Kidney epithelial cell (primary cell): ENCODE data around the gene CELF2. TPM values are rescaled to one million over a fixed set of nuclear protein-coding genes. Genes with fewer than 3 reads are reported as not detected.

Experiments
- DNase-seq: peaks from one replicate; pipeline ENCODE4 v3.0.0-alpha.2; 2010; ENCODE audit warnings: low read depth
- H3K27me3 ChIP-seq: 2 replicates; pipeline ENCODE4 v1.6.0; 2011; ENCODE audit warnings: low read length; ENCODE audit not compliant: control insufficient read depth, insufficient read depth
- H3K36me3 ChIP-seq: 2 replicates; pipeline ENCODE4 v1.5.1; 2011; ENCODE audit warnings: low read length; ENCODE audit not compliant: control insufficient read depth, insufficient read depth
- H3K4me3 ChIP-seq: 2 replicates; pipeline ENCODE4 v1.5.1; 2011; ENCODE audit warnings: low read depth, mild to moderate bottlenecking, control low read depth, low read length
- CTCF ChIP-seq: IDR thresholded peaks from 2 replicates; pipeline ENCODE4 v1.5.1; 2011; ENCODE audit warnings: mild to moderate bottlenecking, moderate library complexity, low read length, control low read depth, inconsistent platforms; ENCODE audit not compliant: insufficient read depth, poor library complexity, severe bottlenecking
- total RNA-seq: library from RNA; depleted of rRNA; stranded (reverse); fragments of >200 nt; gene quantifications from 2 replicates; pipeline ENCODE4 v1.2.3, GENCODE V29; 2015

CELF2 gene
- total RNA-seq, 1 donor from 2014 or later = 15.2 TPM

GRCh38 chr10:11170993-11171851 is 153.6 kb downstream of the CELF2 start:
- Histone ChIP-seq H3K4me3 (no peak overlapping the region), H3K36me3 (no peaks in the 10 kb centered on the region)
- DNase-seq = no peak

GRCh38 chr10:11173042-11173441 is 155.4 kb downstream of the CELF2 start:
- Histone ChIP-seq H3K4me3 (no peak overlapping the region), H3K27me3 (no peaks in the 10 kb centered on the region), H3K36me3 (no peaks in the 10 kb centered on the region)
- no peak for DNase-seq
- TF ChIP-seq CTCF = no peak

More at GRCh38 chr10:11170993-11171851, 153.6 kb downstream of the CELF2 start:
- no peak for TF ChIP-seq CTCF
- H3K27me3 ChIP-seq = no peaks in the 10 kb centered on the region

- Histone ChIP-seq H3K36me3 (no peaks in the 10 kb centered on the region), H3K27me3 (no peaks in the 10 kb centered on the region), H3K4me3 (no peak overlapping the region)
- TF ChIP-seq CTCF = no peak
- no peak for DNase-seq
Observed at GRCh38 chr10:11175823-11176243, 158.2 kb downstream of the CELF2 start.

GRCh38 chr10:11176746-11177145 is 159.1 kb downstream of the CELF2 start:
- DNase-seq = no peak
- TF ChIP-seq CTCF = no peak

GRCh38 chr10:11177381-11177780 is 159.7 kb downstream of the CELF2 start:
- TF ChIP-seq CTCF = no peak
- H3K27me3 ChIP-seq = no peaks in the 10 kb centered on the region
- DNase-seq = no peak

More at GRCh38 chr10:11176746-11177145, 159.1 kb downstream of the CELF2 start:
- no peaks in the 10 kb centered on the region for H3K27me3 ChIP-seq
- H3K4me3 ChIP-seq = no peak overlapping the region
- no peaks in the 10 kb centered on the region for H3K36me3 ChIP-seq

More at GRCh38 chr10:11177381-11177780, 159.7 kb downstream of the CELF2 start:
- Histone ChIP-seq H3K4me3 (no peak overlapping the region), H3K36me3 (no peaks in the 10 kb centered on the region)
